ENCODE measurements around the gene MBD3. TPM values are rescaled to one million over a fixed set of nuclear protein-coding genes. Genes with fewer than 3 reads are reported as not detected.
"Not testable (repeated sequence)": the region's sequence is repeated elsewhere in the genome, so short reads cannot be mapped to it uniquely, and the experiment has no call there.

The MBD3 gene
- 126 and 128 TPM in 2 replicates for total RNA-seq (2021)
- long read RNA-seq, full-length matches to known transcripts, result 11 of 52 reads
- long read RNA-seq, partial matches to known transcripts, result 0 of 52 reads
- long read RNA-seq, other reads (novel, unspliced or antisense), result 41 of 52 reads

- H3K79me1 ChIP-seq (ENCODE audit: insufficient read depth, low read depth, low read length, poor library complexity, severe bottlenecking), result no peaks in the 10 kb centered on the region
- Mint-ChIP-seq H3K27ac (peak within 1 kb of the TSS; percentile 89 to 97 (median 97); a peak in 6 of 7 replicates), H3K9me3 (no peaks in the 10 kb centered on the region), H3K36me3 (ENCODE audit: insufficient read depth in 1 of 3, low read depth in 3 of 3) (peaks cover 12 to 40% (median 25%) of the 10 kb centered on the region in 3 experiments; a peak in 6 of 7 replicates), H3K4me1 (peaks cover 16 to 20% of the 10 kb centered on the region in 2 experiments), H3K27me3 (ENCODE audit: low read depth) (peaks cover 1% of the 10 kb centered on the region; the same call in 1 of the 2 replicates), H3K4me3 (peak within 1 kb of the TSS; percentile 83 to 87)
- peak within 1 kb of the TSS; percentile 96 for H2BK120ac ChIP-seq (ENCODE audit: low read depth, low read length, poor library complexity, severe bottlenecking)
- H3K4ac ChIP-seq (ENCODE audit: low read depth, low read length), result peak within 1 kb of the TSS; percentile 93
- H3K4me2 ChIP-seq (ENCODE audit: insufficient read depth, insufficient read length, low read length), result peak within 1 kb of the TSS; percentile 77
- peaks cover 10% of the 10 kb centered on the region; the same call in 1 of the 2 replicates for H3K79me2 ChIP-seq (ENCODE audit: insufficient read depth, low read length)
- WGBS (ENCODE audit: extremely low coverage, insufficient read length, low lambda C conversion rate), result no CpG with 5 or more reads among the region's 68 CpGs
- no peak within 1 kb of the TSS for H2BK15ac ChIP-seq (ENCODE audit: low read depth, low read length)
- no peaks in the 10 kb centered on the region for H3K27me3 ChIP-seq (ENCODE audit: insufficient read depth, low read length)
- H4K8ac ChIP-seq (replicated peaks; ENCODE audit: insufficient read length, low read depth, low read length), result no peak within 1 kb of the TSS
- no peaks in the 10 kb centered on the region for H4K20me1 ChIP-seq (ENCODE audit: control insufficient read depth, insufficient read depth, insufficient read length)
- TF ChIP-seq, protein P1, sequence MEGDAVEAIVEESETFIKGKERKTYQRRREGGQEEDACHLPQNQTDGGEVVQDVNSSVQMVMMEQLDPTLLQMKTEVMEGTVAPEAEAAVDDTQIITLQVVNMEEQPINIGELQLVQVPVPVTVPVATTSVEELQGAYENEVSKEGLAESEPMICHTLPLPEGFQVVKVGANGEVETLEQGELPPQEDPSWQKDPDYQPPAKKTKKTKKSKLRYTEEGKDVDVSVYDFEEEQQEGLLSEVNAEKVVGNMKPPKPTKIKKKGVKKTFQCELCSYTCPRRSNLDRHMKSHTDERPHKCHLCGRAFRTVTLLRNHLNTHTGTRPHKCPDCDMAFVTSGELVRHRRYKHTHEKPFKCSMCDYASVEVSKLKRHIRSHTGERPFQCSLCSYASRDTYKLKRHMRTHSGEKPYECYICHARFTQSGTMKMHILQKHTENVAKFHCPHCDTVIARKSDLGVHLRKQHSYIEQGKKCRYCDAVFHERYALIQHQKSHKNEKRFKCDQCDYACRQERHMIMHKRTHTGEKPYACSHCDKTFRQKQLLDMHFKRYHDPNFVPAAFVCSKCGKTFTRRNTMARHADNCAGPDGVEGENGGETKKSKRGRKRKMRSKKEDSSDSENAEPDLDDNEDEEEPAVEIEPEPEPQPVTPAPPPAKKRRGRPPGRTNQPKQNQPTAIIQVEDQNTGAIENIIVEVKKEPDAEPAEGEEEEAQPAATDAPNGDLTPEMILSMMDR (conservative IDR thresholded peaks at IDR 0.05), result no peak
- peak within 1 kb of the TSS; percentile 81 for H3K9ac ChIP-seq (ENCODE audit: extremely low read depth, insufficient read length, low read length)
- H3K18ac ChIP-seq (ENCODE audit: insufficient read length, low read depth, low read length), result peak within 1 kb of the TSS; percentile 100
- H3T11ph ChIP-seq (ENCODE audit: low read length), result peak within 1 kb of the TSS; percentile 78
- peak within 1 kb of the TSS; percentile 20 for H4K5ac ChIP-seq (ENCODE audit: insufficient read length, low read depth, low read length)
- H2BK20ac ChIP-seq (ENCODE audit: low read depth, low read length, poor library complexity, severe bottlenecking), result no peak within 1 kb of the TSS
- H3K23ac ChIP-seq (ENCODE audit: insufficient read length, low read depth, low read length), result no peak within 1 kb of the TSS
- H4K91ac ChIP-seq (ENCODE audit: insufficient read length, low read depth, low read length), result peak within 1 kb of the TSS; percentile 98
- peaks cover 12% of the 10 kb centered on the region for H3K23me2 ChIP-seq (ENCODE audit: insufficient read length, low read depth, low read length, poor library complexity, severe bottlenecking)
- H2AFZ ChIP-seq (ENCODE audit: low read length), result no peak within 1 kb of the TSS
- peak within 1 kb of the TSS; percentile 99 for H3K14ac ChIP-seq (ENCODE audit: insufficient read depth, low read length)
- no peaks in the 10 kb centered on the region for H3K4me1 ChIP-seq (ENCODE audit: insufficient read depth, low read length)
- no peaks in the 10 kb centered on the region for H3K9me3 ChIP-seq (ENCODE audit: control insufficient read depth, low read depth, low read length)
- no peak within 1 kb of the TSS for H2BK12ac ChIP-seq (ENCODE audit: insufficient read length, low read depth, low read length)
- no peak within 1 kb of the TSS for H3K56ac ChIP-seq (ENCODE audit: insufficient read length, low read depth, low read length)
- no peak within 1 kb of the TSS for H2AK5ac ChIP-seq (ENCODE audit: insufficient read length, low read length)
- H2BK5ac ChIP-seq (ENCODE audit: insufficient read length, low read length), result no peak within 1 kb of the TSS
- H3K27ac ChIP-seq (ENCODE audit: insufficient read length, low read depth, low read length), result peak within 1 kb of the TSS; percentile 78
- DNase-seq, result peak; percentile 95
Measured at GRCh38 chr19:1592755-1593500, at the start of gene MBD3. Gene MBD3, minus strand, starts transcription at chr19:1592865. Its CDS starts 234 bp downstream, at chr19:1592631.

- not testable (repeated sequence) for H2BK5ac ChIP-seq (ENCODE audit: insufficient read length, low read length); H3K4me2 ChIP-seq (ENCODE audit: insufficient read depth, insufficient read length, low read length); DNase-seq; H2AFZ ChIP-seq (ENCODE audit: low read length); H3K4me3 Mint-ChIP-seq; H3K14ac ChIP-seq (ENCODE audit: insufficient read depth, low read length); H3K18ac ChIP-seq (ENCODE audit: insufficient read length, low read depth, low read length); H4K91ac ChIP-seq (ENCODE audit: insufficient read length, low read depth, low read length); H3K27ac ChIP-seq (ENCODE audit: insufficient read length, low read depth, low read length); H3K4me1 Mint-ChIP-seq; H2BK15ac ChIP-seq (ENCODE audit: low read depth, low read length); H3K56ac ChIP-seq (ENCODE audit: insufficient read length, low read depth, low read length); H3K9me3 Mint-ChIP-seq; H3K79me1 ChIP-seq (ENCODE audit: insufficient read depth, low read depth, low read length, poor library complexity, severe bottlenecking); H3K4me1 ChIP-seq (ENCODE audit: insufficient read depth, low read length); H2BK12ac ChIP-seq (ENCODE audit: insufficient read length, low read depth, low read length); H3K23ac ChIP-seq (ENCODE audit: insufficient read length, low read depth, low read length); H3K23me2 ChIP-seq (ENCODE audit: insufficient read length, low read depth, low read length, poor library complexity, severe bottlenecking); H3K27me3 ChIP-seq (ENCODE audit: insufficient read depth, low read length); H4K8ac ChIP-seq (replicated peaks; ENCODE audit: insufficient read length, low read depth, low read length); H3K27me3 Mint-ChIP-seq (ENCODE audit: low read depth); H3K27ac Mint-ChIP-seq; H4K20me1 ChIP-seq (ENCODE audit: control insufficient read depth, insufficient read depth, insufficient read length); H2BK120ac ChIP-seq (ENCODE audit: low read depth, low read length, poor library complexity, severe bottlenecking); H4K5ac ChIP-seq (ENCODE audit: insufficient read length, low read depth, low read length); H3K9ac ChIP-seq (ENCODE audit: extremely low read depth, insufficient read length, low read length); H3K79me2 ChIP-seq (ENCODE audit: insufficient read depth, low read length); H2BK20ac ChIP-seq (ENCODE audit: low read depth, low read length, poor library complexity, severe bottlenecking); H3K4ac ChIP-seq (ENCODE audit: low read depth, low read length); H2AK5ac ChIP-seq (ENCODE audit: insufficient read length, low read length); H3T11ph ChIP-seq (ENCODE audit: low read length); H3K9me3 ChIP-seq (ENCODE audit: control insufficient read depth, low read depth, low read length)
- no CpG with 5 or more reads among the region's 10 CpGs for WGBS (ENCODE audit: extremely low coverage, insufficient read length, low lambda C conversion rate)
- peaks cover 58 to 87% (median 76%) of the 10 kb centered on the region in 3 experiments for H3K36me3 Mint-ChIP-seq (ENCODE audit: insufficient read depth in 1 of 3, low read depth in 3 of 3)
Measured at GRCh38 chr19:1640893-1641448, 48.3 kb upstream of the MBD3 start.

Measured in H9 (cell line).